H1 (cell line): Measurements from ENCODE around the gene MIER3. TPM values are rescaled to one million over a fixed set of nuclear protein-coding genes. Genes with fewer than 3 reads are reported as not detected.

Experiments used
- CTCF ChIA-PET: fragments of 300-600 bp; sonication (Branson Sonifier 250); formaldehyde crosslinking; loops from one replicate; lab custom pipeline; 2021; ENCODE audit not compliant: partially characterized antibody; lab: Charles Lee
- POLR2A ChIA-PET: fragments of 300-600 bp; sonication (Branson Sonifier 250); formaldehyde crosslinking; loops from one replicate; lab custom pipeline; 2021; ENCODE audit warnings: inconsistent platforms; ENCODE audit not compliant: partially characterized antibody; lab: Charles Lee
- DNase-seq, 2 experiments: peaks; one replicate each; pipeline versions ENCODE4 v3.0.0 to v3.0.0-alpha.2; 2010 to 2022; ENCODE audit warnings: low spot score in 2 of 2, low read depth in 1 of 2, mixed read lengths in 1 of 2
- FAIRE-seq: peaks from 2 replicates; lab custom pipeline; 2011; peaks lifted over from hg19 to GRCh38; lab: Jason Lieb, UNC
- H2AFZ ChIP-seq: 2 replicates; pipeline ENCODE4 v1.8.1; 2012; ENCODE audit warnings: low read length, inconsistent platforms
- H2AK5ac ChIP-seq: 2 replicates; pipeline ENCODE4 v1.6.1; 2013; ENCODE audit warnings: low read depth, low read length
- H2BK120ac ChIP-seq: replicated peaks from 2 replicates; pipeline ENCODE3; 2013; ENCODE audit warnings: low read depth, low read length, inconsistent platforms
- H2BK12ac ChIP-seq: 2 replicates; pipeline ENCODE4 v1.6.1; 2013; ENCODE audit warnings: low read depth, low read length
- H2BK15ac ChIP-seq: 2 replicates; pipeline ENCODE4 v1.6.1; 2013; ENCODE audit warnings: low read length
- H2BK20ac ChIP-seq: 2 replicates; pipeline ENCODE4 v1.6.1; 2013; ENCODE audit warnings: low read length
- H2BK5ac ChIP-seq: 2 replicates; pipeline ENCODE4 v1.6.1; 2013; ENCODE audit warnings: low read depth, low read length
- H3K14ac ChIP-seq: 2 replicates; pipeline ENCODE4 v1.6.1; 2013; ENCODE audit warnings: inconsistent platforms; ENCODE audit not compliant: insufficient read length
- H3K18ac ChIP-seq: 2 replicates; pipeline ENCODE4 v1.6.1; 2013; ENCODE audit warnings: low read length; ENCODE audit errors: extremely low read depth
- H3K23ac ChIP-seq: 2 replicates; pipeline ENCODE4 v1.6.1; 2013; ENCODE audit warnings: inconsistent platforms; ENCODE audit not compliant: insufficient read length
- H3K23me2 ChIP-seq: 2 replicates; pipeline ENCODE4 v1.6.1; 2013; ENCODE audit warnings: low read depth, low read length
- H3K27ac ChIP-seq: 2 replicates; pipeline ENCODE4 v1.6.1; 2011; ENCODE audit warnings: low read depth, low read length, inconsistent platforms
- H3K27me3 ChIP-seq, 4 experiments: replicated peaks in 1 of 4; 1 replicate in 1 of 4; 2 replicates in 3 of 4; pipeline versions ENCODE4 v1.6.1 to v1.8.1; 2011 to 2013; ENCODE audit warnings: low read length in 3 of 4, mild to moderate bottlenecking in 3 of 4, inconsistent platforms in 2 of 4, mixed read lengths in 2 of 4, moderate library complexity in 1 of 4; ENCODE audit not compliant: control insufficient read depth in 3 of 4, insufficient read depth in 3 of 4; ENCODE audit errors: extremely low read depth in 1 of 4
- H3K36me3 ChIP-seq, 4 experiments: 2 replicates each; pipeline versions ENCODE4 v1.6.1 to v1.8.1; 2011 to 2013; ENCODE audit warnings: mild to moderate bottlenecking in 4 of 4, low read length in 3 of 4, moderate library complexity in 2 of 4, control low read depth in 1 of 4, inconsistent platforms in 1 of 4; ENCODE audit not compliant: insufficient read depth in 4 of 4, control insufficient read depth in 2 of 4
- H3K4ac ChIP-seq: replicated peaks from 2 replicates; pipeline ENCODE3; 2013; ENCODE audit warnings: low read length, low read depth, mixed read lengths, inconsistent platforms; ENCODE audit not compliant: insufficient read length
- H3K4me1 ChIP-seq, 4 experiments: replicated peaks in 1 of 4; 1 replicate in 1 of 4; 2 replicates in 3 of 4; pipeline versions ENCODE4 v1.6.1 to v1.8.1; 2011 to 2013; ENCODE audit warnings: low read length in 3 of 4, inconsistent platforms in 2 of 4, mixed read lengths in 1 of 4; ENCODE audit not compliant: insufficient read depth in 4 of 4, control insufficient read depth in 3 of 4
- H3K4me2 ChIP-seq, 2 experiments: 2 replicates each; pipeline versions ENCODE4 v1.6.1 to v1.8.1; 2011 to 2013; ENCODE audit warnings: low read depth in 2 of 2, low read length in 2 of 2, control low read depth in 1 of 2, inconsistent platforms in 1 of 2, mild to moderate bottlenecking in 1 of 2; ENCODE audit not compliant: insufficient read depth in 1 of 2
- H3K4me3 ChIP-seq, 4 experiments: fragments of 200-600, 300-600 bp in 1 of 4; sonication (generic), shearing (Covaris generic), sonication (Bioruptor Twin) in 1 of 4; 2 replicates each; pipeline versions ENCODE4 v1.5.1 to v1.8.1; 2011 to 2016; ENCODE audit warnings: low read length in 4 of 4, low read depth in 3 of 4, control low read depth in 2 of 4, inconsistent platforms in 2 of 4, mild to moderate bottlenecking in 2 of 4, mixed read lengths in 1 of 4, moderate library complexity in 1 of 4; ENCODE audit not compliant: insufficient read depth in 2 of 4; ENCODE audit errors: extremely low read depth in 1 of 4
- H3K56ac ChIP-seq: replicated peaks from 2 replicates; pipeline ENCODE3; 2013; ENCODE audit warnings: low read depth, mild to moderate bottlenecking, mixed read lengths, low read length, inconsistent platforms; ENCODE audit not compliant: insufficient read length
- H3K79me1 ChIP-seq: 2 replicates; pipeline ENCODE4 v1.6.1; 2013; ENCODE audit warnings: low read depth, low read length, control low read depth
- H3K79me2 ChIP-seq, 2 experiments: 2 replicates each; pipeline versions ENCODE4 v1.6.1 to v1.8.1; 2012 to 2013; ENCODE audit warnings: low read length in 2 of 2, mild to moderate bottlenecking in 2 of 2, inconsistent platforms in 1 of 2; ENCODE audit not compliant: insufficient read depth in 2 of 2, control insufficient read depth in 1 of 2
- H3K9ac ChIP-seq, 4 experiments: replicated peaks in 1 of 4; 1 replicate in 1 of 4; 2 replicates in 3 of 4; pipeline versions ENCODE4 v1.6.1 to v1.8.1; 2011 to 2013; ENCODE audit warnings: low read depth in 3 of 4, low read length in 3 of 4, control low read depth in 2 of 4, mild to moderate bottlenecking in 2 of 4, moderate library complexity in 2 of 4, inconsistent platforms in 1 of 4; ENCODE audit errors: extremely low read depth in 1 of 4
- H3K9me3 ChIP-seq, 2 experiments: 2 replicates each; pipeline versions ENCODE4 v1.6.1 to v1.8.1; 2012 to 2013; ENCODE audit warnings: mild to moderate bottlenecking in 2 of 2, moderate library complexity in 2 of 2, control low read depth in 1 of 2, inconsistent platforms in 1 of 2, low read depth in 1 of 2, low read length in 1 of 2, mixed read lengths in 1 of 2; ENCODE audit not compliant: insufficient read depth in 2 of 2
- H4K20me1 ChIP-seq, 2 experiments: replicated peaks in 1 of 2; 2 replicates each; pipeline versions ENCODE3 to v1.8.1; 2011 to 2013; ENCODE audit warnings: inconsistent platforms in 2 of 2, low read length in 2 of 2, mild to moderate bottlenecking in 1 of 2; ENCODE audit not compliant: insufficient read depth in 2 of 2, control insufficient read depth in 1 of 2
- H4K5ac ChIP-seq: 2 replicates; pipeline ENCODE4 v1.6.1; 2013; ENCODE audit warnings: low read length, low read depth, mixed read lengths, inconsistent platforms; ENCODE audit not compliant: insufficient read length
- H4K8ac ChIP-seq: 2 replicates; pipeline ENCODE4 v1.8.0; 2013; ENCODE audit warnings: mild to moderate bottlenecking, moderate library complexity, low read length, inconsistent platforms; ENCODE audit not compliant: insufficient read depth; ENCODE audit errors: extremely low read depth
- H4K91ac ChIP-seq: replicated peaks from 2 replicates; pipeline ENCODE3; 2013; ENCODE audit warnings: low read length, mixed read lengths, inconsistent platforms; ENCODE audit not compliant: insufficient read length
- CHD1 ChIP-seq: IDR thresholded peaks from 2 replicates; pipeline ENCODE4 v1.6.1; 2012; ENCODE audit warnings: low read depth, low read length, improper control_type of control experiment
- CTBP2 ChIP-seq: IDR thresholded peaks from 2 replicates; pipeline ENCODE4 v1.7.0; 2011; ENCODE audit warnings: borderline replicate concordance, mild to moderate bottlenecking, moderate library complexity, mixed read lengths, low read length; ENCODE audit not compliant: insufficient read depth, insufficient read length
- EGR1 ChIP-seq: IDR thresholded peaks from 2 replicates; pipeline ENCODE4 v1.6.1; 2011; ENCODE audit warnings: low read depth, low read length, borderline replicate concordance
- GTF2F1 ChIP-seq: IDR thresholded peaks from 2 replicates; pipeline ENCODE4 v1.6.1; 2012; ENCODE audit warnings: low read depth, low read length, improper control_type of control experiment, borderline replicate concordance
- TCF12 ChIP-seq: IDR thresholded peaks from 2 replicates; pipeline ENCODE4 v1.6.1; 2011; ENCODE audit warnings: low read depth, mild to moderate bottlenecking, low read length
- WGBS, 2 experiments: shearing (Covaris generic) in 1 of 2; methylation state at CpG; one replicate each; pipeline versions ENCODE4 v1.1.6 to v1.1.7; 2013 to 2015; ENCODE audit warnings: low lambda C conversion rate in 2 of 2, mixed read lengths in 2 of 2, inconsistent platforms in 1 of 2, low coverage in 1 of 2, missing lambda C conversion rate in 1 of 2; ENCODE audit not compliant: insufficient replicate concordance in 2 of 2, insufficient coverage in 1 of 2, insufficient read length in 1 of 2; ENCODE audit errors: extremely low coverage in 1 of 2, missing lambda C conversion rate in 1 of 2; 5-methylcytosine and 5-hydroxymethylcytosine counted together
- polyA plus RNA-seq, 7 experiments: library from polyadenylated mRNA; depleted of rRNA in 3 of 7; stranded (reverse) in 5 of 7; unstranded in 2 of 7; fragments of >200 nt in 5 of 7; fragments of 200-250 nt in 2 of 7; gene quantifications; 1 replicate in 5 of 7; 2 replicates in 1 of 7; 4 replicates in 1 of 7; pipeline versions ENCODE4 v1.2.1 to v1.2.3, GENCODE V29; 2011 to 2013; ENCODE audit warnings: missing spikeins in 2 of 7, mixed read lengths in 2 of 7
- total RNA-seq: library from RNA; stranded (reverse); fragmentation: NEBNext Ultra II Directional; extraction: Animal tissue kit (Norgen Biotek cat#: 25700); gene quantifications from 2 replicates; pipeline ENCODE4 v1.2.1, GENCODE V29; 2021

The MIER3 gene
- total and polyA plus RNA-seq, 2 of the 8 experiments (the other 6 are each of a cell fraction or from before 2014, with no cell fraction given) = 9.6 to 33.3 TPM

- no peak overlapping the region for H2BK5ac ChIP-seq
- peaks cover 13% of the 10 kb centered on the region for H3K23me2 ChIP-seq
- H3K9ac ChIP-seq = no peak overlapping the region
- no peak overlapping the region for H2BK12ac ChIP-seq
- H2BK120ac ChIP-seq = no peak overlapping the region
- H3K27ac ChIP-seq = no peak overlapping the region
- CTCF ChIA-PET = interaction anchor here (1.0 to 1.8 kb wide), 5 partner anchors 42 to 384 kb away, joined by 3 to 4 read pairs (median 3); no protein-coding TSS in a partner anchor
- POLR2A ChIA-PET = interaction anchor here (0.5 to 1.3 kb wide), 3 partner anchors 43 to 165 kb away, joined by 3 to 6 read pairs (median 3); partner anchors contain the start of gene SETD9
- H4K5ac ChIP-seq = no peak overlapping the region
- 86% methylated on average over 1 of the region's 1 CpG; no CpG with 5 or more reads in 1 of the 2 experiments for WGBS, 2 experiments
- H4K8ac ChIP-seq = no peak overlapping the region
- peaks cover 0 to 7% (median 2%) of the 10 kb centered on the region in 4 experiments; a peak in 3 of 7 replicates for H3K27me3 ChIP-seq
- H4K91ac ChIP-seq = no peak overlapping the region
- no peak overlapping the region for H2AK5ac ChIP-seq
- no peak for DNase-seq
- no peak overlapping the region for H3K14ac ChIP-seq
- no peak overlapping the region for H3K56ac ChIP-seq
- H2BK20ac ChIP-seq = no peak overlapping the region
- peaks cover 0 to 5% (median 2%) of the 10 kb centered on the region in 4 experiments; a peak in 3 of 7 replicates for H3K4me1 ChIP-seq
- no peak overlapping the region for H3K23ac ChIP-seq
- no peak overlapping the region for H2BK15ac ChIP-seq
- no peak overlapping the region for H3K4me3 ChIP-seq
- TF ChIP-seq CHD1 (no peak), CTBP2 (no peak), EGR1 (no peak), GTF2F1 (no peak), TCF12 (no peak)
- H3K79me2 ChIP-seq = peaks cover 4 to 14% of the 10 kb centered on the region in 2 experiments; a peak in 3 of 4 replicates
- H3K4me2 ChIP-seq = no peak overlapping the region
- peaks cover 0 to 6% (median 0%) of the 10 kb centered on the region in 4 experiments; a peak in 1 of 8 replicates for H3K36me3 ChIP-seq
- H3K4ac ChIP-seq = no peak overlapping the region
- H3K18ac ChIP-seq = no peak overlapping the region
- peaks cover 4 to 5% of the 10 kb centered on the region in 2 experiments for H4K20me1 ChIP-seq
- FAIRE-seq = no peak
- H3K9me3 ChIP-seq = no peaks in the 10 kb centered on the region
- no peak overlapping the region for H2AFZ ChIP-seq
- 0 out of 2 replicates have a peak, but pooled peaks cover 4% of the 10 kb centered on the region for H3K79me1 ChIP-seq
Observed at GRCh38 chr5:56954262-56954661, 2.3 kb upstream of the MIER3 start.
